AG04450 (cell line): ENCODE results near the gene IL37. TPM values are rescaled to one million over a fixed set of nuclear protein-coding genes. Genes with fewer than 3 reads are reported as not detected.

Experiments used
- CTCF ChIA-PET: fragments of 300-600, 350-600 bp; formaldehyde crosslinking; extraction: SDS; loops from one replicate; lab custom pipeline; 2022; ENCODE audit warnings: antibody characterized with exemption, inconsistent platforms; lab: Charles Lee
- POLR2A ChIA-PET: fragments of 350-600 bp; formaldehyde crosslinking; extraction: SDS; loops from one replicate; lab custom pipeline; 2021; ENCODE audit warnings: antibody characterized with exemption, inconsistent platforms; lab: Yijun Ruan, JAX
- DNase-seq: peaks from one replicate; pipeline ENCODE4 v3.0.0-alpha.2; 2011; ENCODE audit warnings: low read depth, low spot score
- H3K27ac ChIP-seq: one replicate; pipeline ENCODE4 v1.5.1; 2012; ENCODE audit warnings: low read depth, low read length, control low read depth
- H3K27me3 ChIP-seq: one replicate; pipeline ENCODE4 v1.6.0; 2012; ENCODE audit warnings: low read length; ENCODE audit not compliant: control insufficient read depth, insufficient read depth
- H3K4me3 ChIP-seq: 2 replicates; pipeline ENCODE4 v1.5.1; 2011; ENCODE audit warnings: mild to moderate bottlenecking, low read depth, low read length, control low read depth
- H3K9me3 ChIP-seq: 2 replicates; pipeline ENCODE4 v1.5.1; 2012; ENCODE audit warnings: low read length; ENCODE audit not compliant: control insufficient read depth, insufficient read depth
- CTCF ChIP-seq: IDR thresholded peaks from 2 replicates; pipeline ENCODE4 v1.5.1; 2011; ENCODE audit warnings: low read depth, low read length, control low read depth, inconsistent platforms
- polyA plus RNA-seq: library from polyadenylated mRNA; depleted of rRNA; stranded (reverse); fragments of >200 nt; gene quantifications from 2 replicates; pipeline ENCODE4 v1.2.3, GENCODE V29; 2011

The IL37 gene
- polyA plus RNA-seq, 1 experiment, result not detected

GRCh38 chr2:112869258-112869842, 41.6 kb upstream of the IL37 start:
- Histone ChIP-seq H3K27ac (no peak overlapping the region), H3K9me3 (no peaks in the 10 kb centered on the region; the same call in 1 of the 2 replicates), H3K4me3 (no peak overlapping the region), H3K27me3 (no peaks in the 10 kb centered on the region)
- DNase-seq, result no peak
- CTCF ChIA-PET, result interaction anchor here (0.9 kb wide), 1 partner anchor 73 kb away, joined by 3 read pairs; no protein-coding TSS in a partner anchor
- POLR2A ChIA-PET, result no interaction called here
- no peak for TF ChIP-seq CTCF

- CTCF ChIA-PET, result interaction anchor here (1.0 kb wide), 1 partner anchor 70 kb away, joined by 7 read pairs; no protein-coding TSS in a partner anchor
- POLR2A ChIA-PET, result interaction anchor here (1.0 kb wide), 1 partner anchor 9 kb away, joined by 3 read pairs; no protein-coding TSS in a partner anchor
- no peak for DNase-seq
- TF ChIP-seq CTCF, result no peak
- Histone ChIP-seq H3K27me3 (no peaks in the 10 kb centered on the region), H3K9me3 (no peaks in the 10 kb centered on the region; the same call in 1 of the 2 replicates), H3K4me3 (no peak overlapping the region), H3K27ac (no peak overlapping the region)
These were observed 39.8 kb upstream of the IL37 start for GRCh38 chr2:112870841-112871835.

GRCh38 chr2:112876257-112876970, 34.6 kb upstream of the IL37 start:
- H3K27ac ChIP-seq, result no peak overlapping the region
- H3K9me3 ChIP-seq, result peaks cover 3% of the 10 kb centered on the region; the same call in 1 of the 2 replicates
- CTCF ChIA-PET, result no interaction called here
- no peak for TF ChIP-seq CTCF
- POLR2A ChIA-PET, result no interaction called here
- no peak for DNase-seq
- no peak overlapping the region for H3K4me3 ChIP-seq
- H3K27me3 ChIP-seq, result no peaks in the 10 kb centered on the region

GRCh38 chr2:112876971-112877361, 34.0 kb upstream of the IL37 start:
- DNase-seq, result no peak
- no peak for TF ChIP-seq CTCF
- Histone ChIP-seq H3K27ac (no peak overlapping the region), H3K27me3 (no peaks in the 10 kb centered on the region), H3K4me3 (no peak overlapping the region), H3K9me3 (peaks cover 3% of the 10 kb centered on the region; the same call in 1 of the 2 replicates)
- ChIA-PET POLR2A (no interaction called here), CTCF (no interaction called here)
